Coronary artery (tissue), 2 donors: Measurements from ENCODE around the gene PLA2G3.

Experiments used
- DNase-seq: peaks from one replicate; pipeline ENCODE4 v3.0.0-alpha.2; 2017; ENCODE audit warnings: low spot score
- H3K27ac ChIP-seq, 2 donors: fragments of 200-600 bp; sonication (generic); one replicate each; pipeline ENCODE4 v1.5.1; 2016 to 2019
- H3K4me3 ChIP-seq: fragments of 200-600 bp; sonication (generic); 2 replicates; pipeline ENCODE4 v1.5.1; 2016; ENCODE audit warnings: mild to moderate bottlenecking, moderate library complexity
- TF ChIP-seq, protein P1 (sequence below): fragments of 200-600 bp; sonication (generic); IDR thresholded peaks from one replicate; pipeline ENCODE4 v1.5.1; 2019; ENCODE audit warnings: antibody characterized with exemption

PLA2G3 gene

DNA sequence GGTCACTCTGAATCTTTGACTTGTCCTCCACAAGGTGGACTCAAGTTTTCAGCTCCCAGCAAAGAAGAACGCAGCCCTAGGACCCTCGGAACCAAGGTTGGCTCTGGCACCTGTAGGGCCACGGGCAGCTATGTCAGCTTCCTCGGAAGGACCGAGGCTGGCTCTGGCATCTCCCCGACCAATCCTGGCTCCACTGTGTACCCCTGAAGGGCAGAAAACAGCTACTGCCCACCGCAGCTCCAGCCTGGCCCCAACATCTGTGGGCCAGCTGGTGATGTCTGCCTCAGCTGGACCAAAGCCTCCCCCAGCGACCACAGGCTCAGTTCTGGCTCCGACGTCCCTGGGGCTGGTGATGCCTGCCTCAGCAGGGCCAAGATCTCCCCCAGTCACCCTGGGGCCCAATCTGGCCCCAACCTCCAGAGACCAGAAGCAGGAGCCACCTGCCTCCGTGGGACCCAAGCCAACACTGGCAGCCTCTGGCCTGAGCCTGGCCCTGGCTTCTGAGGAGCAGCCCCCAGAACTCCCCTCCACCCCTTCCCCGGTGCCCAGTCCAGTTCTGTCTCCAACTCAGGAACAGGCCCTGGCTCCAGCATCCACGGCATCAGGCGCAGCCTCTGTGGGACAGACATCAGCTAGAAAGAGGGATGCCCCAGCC, 15.4 kb downstream of the PLA2G3 start:
- Histone ChIP-seq H3K27ac (no peak overlapping the region), H3K4me3 (no peak overlapping the region)

DNA sequence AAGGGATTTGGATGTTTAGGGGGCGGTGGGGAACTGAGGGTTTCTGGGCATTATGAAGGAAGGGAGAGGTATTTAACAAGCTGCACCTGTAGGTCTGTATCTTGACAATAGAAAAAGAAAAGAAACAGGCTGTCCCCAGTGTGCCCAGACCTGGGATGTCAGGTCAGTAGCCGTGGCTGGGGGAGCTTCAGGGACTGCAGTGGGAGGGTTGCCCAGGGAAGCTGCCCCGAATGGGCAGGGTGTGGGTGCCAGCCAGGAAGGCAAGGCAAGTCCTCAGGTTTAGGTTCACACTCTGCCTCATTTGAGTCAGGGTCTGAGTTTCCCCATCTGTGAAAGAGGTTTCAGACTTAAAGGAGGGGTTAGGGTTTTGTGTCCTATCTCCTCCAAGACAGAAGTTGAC, 16.0 kb downstream of the PLA2G3 start:
- Histone ChIP-seq H3K4me3 (no peak overlapping the region), H3K27ac (no peak overlapping the region)
- DNase-seq: no peak
- TF ChIP-seq, protein P1, sequence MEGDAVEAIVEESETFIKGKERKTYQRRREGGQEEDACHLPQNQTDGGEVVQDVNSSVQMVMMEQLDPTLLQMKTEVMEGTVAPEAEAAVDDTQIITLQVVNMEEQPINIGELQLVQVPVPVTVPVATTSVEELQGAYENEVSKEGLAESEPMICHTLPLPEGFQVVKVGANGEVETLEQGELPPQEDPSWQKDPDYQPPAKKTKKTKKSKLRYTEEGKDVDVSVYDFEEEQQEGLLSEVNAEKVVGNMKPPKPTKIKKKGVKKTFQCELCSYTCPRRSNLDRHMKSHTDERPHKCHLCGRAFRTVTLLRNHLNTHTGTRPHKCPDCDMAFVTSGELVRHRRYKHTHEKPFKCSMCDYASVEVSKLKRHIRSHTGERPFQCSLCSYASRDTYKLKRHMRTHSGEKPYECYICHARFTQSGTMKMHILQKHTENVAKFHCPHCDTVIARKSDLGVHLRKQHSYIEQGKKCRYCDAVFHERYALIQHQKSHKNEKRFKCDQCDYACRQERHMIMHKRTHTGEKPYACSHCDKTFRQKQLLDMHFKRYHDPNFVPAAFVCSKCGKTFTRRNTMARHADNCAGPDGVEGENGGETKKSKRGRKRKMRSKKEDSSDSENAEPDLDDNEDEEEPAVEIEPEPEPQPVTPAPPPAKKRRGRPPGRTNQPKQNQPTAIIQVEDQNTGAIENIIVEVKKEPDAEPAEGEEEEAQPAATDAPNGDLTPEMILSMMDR: no peak

More for the DNA sequence above, 15.4 kb downstream of the PLA2G3 start:
- TF ChIP-seq, protein P1: no peak
- no peak for DNase-seq

DNA sequence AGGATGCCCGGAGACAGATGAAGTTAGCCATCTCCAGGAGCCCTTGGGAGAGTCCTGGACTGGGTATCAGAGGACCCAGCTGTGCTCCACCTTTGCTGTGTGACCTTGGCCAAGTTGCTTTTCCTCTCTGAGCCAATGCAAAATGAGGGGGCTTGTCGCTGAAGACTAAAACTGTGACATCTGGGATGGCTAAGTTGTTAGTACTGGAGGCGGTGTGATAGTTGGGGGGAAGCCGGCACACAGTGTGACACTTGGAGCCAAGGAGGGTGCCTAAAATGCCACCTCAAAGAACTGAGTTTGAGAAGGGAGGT, 17.1 kb downstream of the PLA2G3 start:
- H3K27ac ChIP-seq: peak overlapping the region; percentile 15 to 68
- no peak for DNase-seq
- H3K4me3 ChIP-seq: peak overlapping the region; percentile 71
- TF ChIP-seq, protein P1: no peak

DNA sequence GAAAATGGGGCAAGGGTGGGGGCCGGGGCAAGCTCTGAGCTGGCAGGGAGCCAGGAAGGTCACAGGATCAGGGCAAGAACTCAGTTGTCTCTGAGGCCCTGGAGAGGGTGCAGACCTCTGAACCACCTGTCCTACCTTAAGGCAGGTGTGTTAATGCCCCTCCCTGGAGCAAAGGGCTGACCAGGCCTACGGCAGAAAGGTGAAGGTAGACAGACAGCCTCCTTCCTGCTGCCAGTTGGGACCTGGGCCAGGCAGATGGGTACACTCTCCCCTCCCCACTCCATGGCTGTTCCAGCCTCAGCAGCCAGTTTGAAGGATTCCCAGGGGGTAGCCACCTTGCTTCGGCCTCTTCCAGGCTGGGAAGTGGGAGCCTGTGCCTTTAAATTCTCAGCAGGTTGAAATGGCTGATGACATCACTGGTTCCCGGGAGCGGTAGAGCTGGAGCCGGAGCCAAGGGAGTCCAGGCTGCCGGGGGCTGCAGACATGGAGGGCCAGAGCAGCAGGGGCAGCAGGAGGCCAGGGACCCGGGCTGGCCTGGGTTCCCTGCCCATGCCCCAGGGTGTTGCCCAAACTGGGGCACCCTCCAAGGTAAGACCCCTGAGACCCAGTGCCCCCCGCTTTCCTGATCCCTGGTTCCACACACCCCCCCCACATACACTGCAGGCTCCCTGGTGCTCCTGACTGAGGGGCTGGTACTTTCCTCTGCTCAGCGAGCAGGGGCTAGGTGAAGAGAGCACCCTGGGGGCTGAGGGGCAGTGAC, 17.6 kb downstream of the PLA2G3 start, which contains the start of gene INPP5J:
INPP5J (plus strand) TSS at position 435 of the 760 bp plus-strand sequence; CDS start at position 484, 49 bp downstream.
- TF ChIP-seq, protein P1: no peak
- no peak for DNase-seq
- H3K4me3 ChIP-seq: peak within 1 kb of the TSS; percentile 71

DNA sequence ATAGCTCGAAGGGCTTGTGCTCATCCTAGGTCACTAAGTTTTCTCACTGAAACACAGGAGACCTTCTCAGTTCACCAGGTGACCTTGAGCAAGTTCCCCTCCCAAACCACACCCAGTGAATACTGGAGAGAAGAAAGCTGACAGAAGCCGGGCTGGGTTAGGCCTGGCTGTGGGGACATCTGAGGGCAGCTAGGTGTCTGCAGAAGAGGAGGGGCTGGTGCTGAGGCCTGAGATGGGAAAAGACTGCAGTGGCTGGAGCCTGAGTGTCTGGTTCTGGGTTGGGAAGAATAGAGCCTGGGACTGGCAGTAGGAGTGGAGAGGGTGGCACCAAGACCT, 18.1 kb downstream of the PLA2G3 start:
- Histone ChIP-seq H3K4me3 (peak overlapping the region; percentile 71), H3K27ac (peak overlapping the region; percentile 15 to 68)
- TF ChIP-seq, protein P1: no peak
- no peak for DNase-seq

More for the DNA sequence above, 17.6 kb downstream of the PLA2G3 start, which contains the start of gene INPP5J:
- H3K27ac ChIP-seq: peak within 1 kb of the TSS; percentile 15 to 68

DNA sequence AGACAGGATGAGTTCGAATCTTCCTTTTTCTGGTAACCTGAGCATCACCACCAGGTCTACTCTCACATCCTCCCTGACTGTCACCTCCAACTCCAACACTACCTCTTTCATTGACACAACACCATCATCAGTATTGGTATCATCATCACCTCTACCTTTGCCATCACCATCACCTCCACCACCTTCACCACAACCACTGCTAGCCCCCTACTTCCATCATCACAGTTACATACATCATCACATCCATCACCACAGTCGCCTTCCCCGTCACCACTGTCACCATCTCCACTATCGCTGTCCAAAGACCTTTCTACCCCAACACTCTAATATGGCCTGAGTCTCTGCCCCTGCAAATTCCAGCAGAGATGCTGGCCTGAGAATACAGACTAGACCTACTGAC, 18.9 kb downstream of the PLA2G3 start:
- DNase-seq: no peak
- TF ChIP-seq, protein P1: no peak
- Histone ChIP-seq H3K4me3 (no peak overlapping the region), H3K27ac (no peak overlapping the region)

DNA sequence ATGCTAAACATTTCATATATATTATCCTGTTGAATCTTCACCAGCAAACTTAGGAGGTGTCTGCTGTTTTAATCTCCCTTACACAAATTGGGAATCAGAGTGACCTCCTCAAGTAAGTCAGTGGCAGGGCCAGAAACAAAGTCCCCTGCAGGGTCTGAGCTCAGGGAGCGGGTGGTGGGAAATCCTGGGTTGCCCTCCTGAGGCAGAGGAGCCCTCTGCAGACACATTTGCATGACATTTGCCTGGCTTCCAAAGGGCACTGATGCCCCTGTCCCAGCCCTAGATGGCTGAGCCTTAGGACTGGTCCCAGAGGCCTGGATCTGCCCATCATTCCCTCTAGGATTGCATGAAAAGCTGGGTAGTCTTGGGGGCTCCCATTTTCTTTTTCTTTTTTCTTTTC, 19.7 kb downstream of the PLA2G3 start:
- H3K27ac ChIP-seq: no peak overlapping the region
- H3K4me3 ChIP-seq: no peak overlapping the region
- DNase-seq: no peak
- TF ChIP-seq, protein P1: no peak
